ENCODE measurements around the gene AGPAT4. TPM values are rescaled to one million over a fixed set of nuclear protein-coding genes. Genes with fewer than 3 reads are reported as not detected.

Gene AGPAT4
- total and polyA plus RNA-seq, 2 donors (not counting 3 experiments of a cell fraction or from before 2014, with no cell fraction given) = 10.2 to 15.2 TPM

DNA sequence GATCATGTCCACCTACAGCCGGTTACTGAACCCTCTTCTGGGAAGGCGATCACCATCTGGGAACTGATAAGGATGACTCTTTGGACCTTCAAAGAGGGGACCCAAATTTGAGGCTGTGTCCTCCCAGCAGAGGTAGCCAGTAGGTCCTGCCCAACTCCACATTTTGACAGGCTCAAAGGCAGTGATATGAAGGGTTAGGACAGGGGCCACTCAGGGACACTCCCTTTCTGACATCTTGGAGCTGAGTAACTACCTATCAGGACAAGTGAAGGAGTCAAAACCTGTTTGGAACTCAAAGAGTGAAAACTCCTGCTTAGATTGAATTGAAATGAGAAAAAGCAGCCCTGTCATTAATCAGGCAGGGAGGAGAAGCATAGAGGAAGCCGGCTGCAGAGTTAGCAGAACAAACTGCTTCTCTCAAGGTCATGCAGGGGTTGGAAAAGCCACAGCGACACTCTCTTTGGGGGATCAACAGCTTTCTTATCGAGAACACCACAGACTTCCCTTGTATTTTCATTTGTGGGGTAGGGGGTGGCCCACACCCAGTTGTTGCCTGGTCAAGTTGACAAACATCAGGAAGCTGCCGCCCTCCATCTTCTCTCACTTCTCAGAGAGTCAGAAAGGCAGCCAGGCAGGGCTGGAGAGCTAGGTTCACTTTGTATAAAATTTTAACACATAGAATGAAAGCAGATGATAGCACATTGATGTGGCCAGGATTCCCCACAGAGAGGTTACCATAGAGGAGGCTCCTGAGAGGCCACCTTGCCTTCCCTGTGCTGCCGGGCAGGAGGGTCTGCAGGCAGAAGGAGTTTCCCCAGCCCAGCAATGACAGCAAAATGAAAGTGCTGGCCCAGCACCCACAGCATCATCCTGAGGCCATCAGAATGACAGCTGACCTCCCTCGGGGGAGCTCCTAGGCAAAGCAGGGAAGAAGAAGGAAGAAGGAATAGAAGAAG lies 47.6 kb downstream of the AGPAT4 start:
- H3K4me3 ChIP-seq (replicated peaks in 1 of 3; ENCODE audit: insufficient read depth in 1 of 3, low read depth in 1 of 3, low read length in 3 of 3) = no peak overlapping the region
- H3K36me3 ChIP-seq (ENCODE audit: control insufficient read depth in 2 of 2, extremely low read depth in 1 of 2, insufficient read depth in 2 of 2, low read length in 2 of 2) = no peaks in the 10 kb centered on the region
- H3K4me2 ChIP-seq (ENCODE audit: insufficient read depth, low read length) = no peak overlapping the region
- H4K20me1 ChIP-seq (replicated peaks; ENCODE audit: control insufficient read depth, extremely low read depth, insufficient read depth, low read length) = no peaks in the 10 kb centered on the region
- H3K9me1 ChIP-seq (replicated peaks; ENCODE audit: control insufficient read depth, extremely low read depth, insufficient read depth, low read length) = no peaks in the 10 kb centered on the region
- H3K4me1 ChIP-seq (ENCODE audit: control insufficient read depth, extremely low read depth, insufficient read depth, low read length) = peaks cover 26% of the 10 kb centered on the region
- dilution Hi-C loops (cut with MboI; ENCODE audit: extremely low pct_ligation_motif_present, low sequenced_read_pairs) (no loop called here), intact Hi-C loops (cut with micrococcal nuclease) (no loop called here)
- POLR2A ChIA-PET = no interaction called here
- DNase-seq (ENCODE audit: low read depth, low spot score) (peak; percentile 29), FAIRE-seq (no peak)
- no peak overlapping the region for H3K9ac ChIP-seq (replicated peaks; ENCODE audit: extremely low read depth, insufficient read depth, low read length)
- H3K27ac ChIP-seq (ENCODE audit: insufficient read depth, low read depth, low read length) = no peak overlapping the region
- BruUV-seq (replicated peaks) = no TSS peak
- CTCF ChIA-PET = interaction anchor here (0.8 kb wide), 1 partner anchor 8 kb away, joined by 3 read pairs; no protein-coding TSS in a partner anchor
- no peak for TF ChIP-seq CTCF (IDR thresholded peaks at IDR 0.05; ENCODE audit: extremely low read depth in 1 of 2, insufficient read depth in 1 of 2, low read depth in 1 of 2, low read length in 2 of 2)
- no peak for TF ChIP-seq JUN (IDR thresholded peaks at IDR 0.05; ENCODE audit: borderline replicate concordance, insufficient read depth, insufficient read length, low read depth)
- TF ChIP-seq MYC (IDR thresholded peaks at IDR 0.05; ENCODE audit: low read depth, low read length) = no peak
- no peak for TF ChIP-seq EZH2 (IDR thresholded peaks at IDR 0.05; ENCODE audit: borderline replicate concordance, low read depth, low read length, severe bottlenecking)
- no peak overlapping the region for H2AFZ ChIP-seq (ENCODE audit: low read depth, low read length)
- no peaks in the 10 kb centered on the region for H3K9me3 ChIP-seq (replicated peaks; ENCODE audit: control insufficient read depth, insufficient read depth, low read length)
- no peaks in the 10 kb centered on the region for H3K27me3 ChIP-seq (ENCODE audit: control insufficient read depth in 2 of 2, insufficient read depth in 2 of 2, low read length in 2 of 2)
- H3K79me2 ChIP-seq (ENCODE audit: control insufficient read depth, insufficient read depth, low read length) = no peaks in the 10 kb centered on the region

DNA sequence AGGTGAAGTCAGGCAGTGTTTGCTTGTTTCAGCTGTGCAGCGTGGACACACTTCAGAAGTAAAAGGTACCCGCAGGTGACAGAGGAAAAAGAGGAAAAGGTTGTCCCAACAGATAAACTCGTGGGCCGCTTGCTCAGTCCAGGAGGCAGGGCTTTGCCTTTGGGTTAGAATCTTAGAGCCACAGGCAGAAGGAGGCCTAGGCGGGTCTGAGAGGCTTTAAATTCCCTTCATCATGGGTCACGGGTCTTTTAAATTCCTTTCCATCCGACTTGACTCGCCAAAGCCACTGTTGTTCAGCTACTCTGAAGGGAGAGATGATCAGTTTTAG lies 48.2 kb downstream of the AGPAT4 start:
- H3K27me3 ChIP-seq (ENCODE audit: control insufficient read depth in 2 of 2, insufficient read depth in 2 of 2, low read length in 2 of 2) = no peaks in the 10 kb centered on the region
- H2AFZ ChIP-seq (ENCODE audit: low read depth, low read length) = no peak overlapping the region
- H4K20me1 ChIP-seq (replicated peaks; ENCODE audit: control insufficient read depth, extremely low read depth, insufficient read depth, low read length) = no peaks in the 10 kb centered on the region
- CTCF ChIA-PET = no interaction called here
- no peaks in the 10 kb centered on the region for H3K36me3 ChIP-seq (ENCODE audit: control insufficient read depth in 2 of 2, extremely low read depth in 1 of 2, insufficient read depth in 2 of 2, low read length in 2 of 2)
- no peak overlapping the region for H3K4me3 ChIP-seq (replicated peaks in 1 of 3; ENCODE audit: insufficient read depth in 1 of 3, low read depth in 1 of 3, low read length in 3 of 3)
- H3K4me1 ChIP-seq (ENCODE audit: control insufficient read depth, extremely low read depth, insufficient read depth, low read length) = peaks cover 26% of the 10 kb centered on the region
- no peak overlapping the region for H3K27ac ChIP-seq (ENCODE audit: insufficient read depth, low read depth, low read length)
- dilution Hi-C loops (cut with MboI; ENCODE audit: extremely low pct_ligation_motif_present, low sequenced_read_pairs) (no loop called here), intact Hi-C loops (cut with micrococcal nuclease) (no loop called here)
- H3K9me3 ChIP-seq (replicated peaks; ENCODE audit: control insufficient read depth, insufficient read depth, low read length) = no peaks in the 10 kb centered on the region
- FAIRE-seq (no peak), DNase-seq (ENCODE audit: low read depth, low spot score) (no peak)
- H3K9ac ChIP-seq (replicated peaks; ENCODE audit: extremely low read depth, insufficient read depth, low read length) = no peak overlapping the region
- no TSS peak for BruUV-seq (replicated peaks)
- TF ChIP-seq CTCF (IDR thresholded peaks at IDR 0.05; ENCODE audit: extremely low read depth in 1 of 2, insufficient read depth in 1 of 2, low read depth in 1 of 2, low read length in 2 of 2) (no peak), JUN (IDR thresholded peaks at IDR 0.05; ENCODE audit: borderline replicate concordance, insufficient read depth, insufficient read length, low read depth) (no peak)
- no peaks in the 10 kb centered on the region for H3K9me1 ChIP-seq (replicated peaks; ENCODE audit: control insufficient read depth, extremely low read depth, insufficient read depth, low read length)
- POLR2A ChIA-PET = no interaction called here
- no peaks in the 10 kb centered on the region for H3K79me2 ChIP-seq (ENCODE audit: control insufficient read depth, insufficient read depth, low read length)
- H3K4me2 ChIP-seq (ENCODE audit: insufficient read depth, low read length) = no peak overlapping the region
